ENCODE measurements around the gene HSPB9.

The HSPB9 gene

DNA sequence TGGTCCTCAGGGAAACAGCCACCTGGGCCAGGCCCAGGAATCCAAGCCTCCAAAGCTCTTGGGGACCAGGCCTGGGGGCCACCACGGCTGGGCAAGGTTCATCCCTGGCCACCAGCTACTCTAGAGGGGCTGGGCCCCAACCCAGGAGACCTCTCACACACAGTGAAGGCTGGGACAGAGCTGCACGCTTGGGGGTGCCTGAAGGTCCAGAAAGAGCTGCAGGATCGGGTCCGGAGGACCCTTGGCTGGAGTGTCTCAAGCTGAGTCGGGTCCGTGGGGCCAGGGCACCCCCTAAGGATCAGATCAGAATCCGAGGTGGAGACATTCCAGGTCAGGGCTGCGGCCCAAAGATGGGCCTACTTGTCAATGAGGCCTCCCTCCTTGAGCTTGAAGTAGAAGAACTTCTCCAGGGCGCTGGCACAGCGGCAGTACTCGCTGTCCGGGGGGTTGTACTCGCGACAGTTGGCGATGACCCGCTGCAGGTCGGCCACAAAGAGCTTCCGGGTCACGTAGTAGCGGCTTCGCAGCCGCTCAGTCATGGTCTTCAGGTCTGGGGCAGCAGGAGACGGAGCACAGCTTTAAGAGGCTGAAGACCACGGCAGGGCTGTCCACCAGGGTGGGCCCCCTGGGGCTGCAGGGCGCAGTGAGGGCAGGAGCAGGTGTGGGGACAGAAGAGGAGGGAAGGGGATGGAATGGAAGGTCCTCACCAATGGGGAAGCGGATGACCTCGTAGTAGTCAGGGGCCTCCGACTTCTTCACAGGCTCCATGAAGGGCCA, 9.1 kb upstream of the HSPB9 start:
- Histone ChIP-seq H3K36me3 (ENCODE audit: control insufficient read depth, insufficient read depth, low read length) (peaks cover 50% of the 10 kb centered on the region), H3K9me3 (ENCODE audit: control insufficient read depth, insufficient read depth, low read length) (no peaks in the 10 kb centered on the region), H3K9ac (ENCODE audit: low read depth, low read length) (no peak overlapping the region), H3K4me1 (ENCODE audit: control insufficient read depth, insufficient read depth, low read length) (peaks cover 2% of the 10 kb centered on the region; the same call in 1 of the 2 replicates), H3K27ac (ENCODE audit: low read depth, low read length) (no peak overlapping the region), H3K4me3 (ENCODE audit: low read depth, low read length) (no peak overlapping the region), H3K27me3 (ENCODE audit: control insufficient read depth, insufficient read depth, low read length) (no peaks in the 10 kb centered on the region)

DNA sequence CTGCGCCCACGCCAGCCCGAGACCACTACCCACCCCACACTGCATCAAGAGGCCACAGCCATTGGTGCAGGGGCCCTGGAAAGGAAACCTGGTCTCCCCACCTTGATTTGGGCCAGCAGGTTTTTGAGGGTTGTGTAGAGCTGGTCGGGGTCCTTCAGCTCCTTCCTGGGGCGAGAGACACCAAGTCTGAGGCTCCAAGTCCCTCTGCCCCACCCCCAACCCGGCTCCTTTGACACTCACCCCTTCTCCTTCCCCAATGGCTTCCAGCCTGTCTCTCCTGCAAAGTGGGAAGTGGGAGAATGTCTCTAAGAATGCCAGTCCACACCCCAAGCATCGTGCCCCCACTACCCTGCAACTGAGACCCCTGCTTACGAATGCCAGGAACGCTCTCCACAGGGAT, 8.5 kb upstream of the HSPB9 start:
- H3K27ac ChIP-seq (ENCODE audit: low read depth, low read length), result no peak overlapping the region
- no peaks in the 10 kb centered on the region for H3K27me3 ChIP-seq (ENCODE audit: control insufficient read depth, insufficient read depth, low read length)
- H3K36me3 ChIP-seq (ENCODE audit: control insufficient read depth, insufficient read depth, low read length), result peaks cover 51% of the 10 kb centered on the region
- H3K9me3 ChIP-seq (ENCODE audit: control insufficient read depth, insufficient read depth, low read length), result no peaks in the 10 kb centered on the region
- no peak overlapping the region for H3K9ac ChIP-seq (ENCODE audit: low read depth, low read length)
- H3K4me3 ChIP-seq (ENCODE audit: low read depth, low read length), result no peak overlapping the region
- no peaks in the 10 kb centered on the region for H3K4me1 ChIP-seq (ENCODE audit: control insufficient read depth, insufficient read depth, low read length)

DNA sequence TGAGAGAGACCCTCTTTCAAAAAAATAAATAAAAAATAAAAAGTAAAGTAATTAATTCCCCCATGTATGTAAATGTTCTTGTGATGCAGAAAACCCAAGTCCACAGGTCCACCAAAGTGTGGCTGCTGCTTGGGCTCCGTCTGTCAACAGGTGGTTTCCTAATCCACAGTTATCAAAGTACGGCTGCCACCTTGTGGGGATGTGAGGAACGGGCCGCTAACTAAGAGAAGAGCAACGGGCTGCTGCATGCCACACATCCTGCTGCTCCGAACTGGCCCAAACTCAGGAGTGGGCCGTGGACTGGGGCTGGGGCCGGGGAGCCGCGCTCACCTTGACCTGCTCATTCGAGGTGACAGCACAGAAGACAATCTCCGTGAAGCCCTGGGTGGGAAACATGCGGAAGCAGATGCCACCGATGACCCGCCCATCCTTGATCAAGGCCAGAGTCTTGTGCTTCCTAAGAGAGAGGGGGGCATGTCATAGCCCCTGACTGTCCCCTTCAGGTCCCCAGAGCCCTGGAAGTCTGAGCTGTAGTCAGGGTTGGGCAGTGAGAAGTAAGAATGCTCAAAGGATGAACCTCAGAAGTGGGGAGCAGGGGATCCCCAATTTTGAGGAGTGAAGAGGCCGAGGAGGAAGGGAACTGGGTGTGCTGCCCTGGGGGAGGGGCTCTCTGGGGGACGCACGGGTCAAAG, 5.8 kb upstream of the HSPB9 start:
- Histone ChIP-seq H3K27ac (ENCODE audit: low read depth, low read length) (no peak overlapping the region), H3K36me3 (ENCODE audit: control insufficient read depth, insufficient read depth, low read length) (peaks cover 61% of the 10 kb centered on the region), H3K4me1 (ENCODE audit: control insufficient read depth, insufficient read depth, low read length) (peaks cover 9% of the 10 kb centered on the region; the same call in 1 of the 2 replicates), H3K9me3 (ENCODE audit: control insufficient read depth, insufficient read depth, low read length) (no peaks in the 10 kb centered on the region), H3K27me3 (ENCODE audit: control insufficient read depth, insufficient read depth, low read length) (no peaks in the 10 kb centered on the region), H3K9ac (ENCODE audit: low read depth, low read length) (no peak overlapping the region), H3K4me3 (ENCODE audit: low read depth, low read length) (no peak overlapping the region)

DNA sequence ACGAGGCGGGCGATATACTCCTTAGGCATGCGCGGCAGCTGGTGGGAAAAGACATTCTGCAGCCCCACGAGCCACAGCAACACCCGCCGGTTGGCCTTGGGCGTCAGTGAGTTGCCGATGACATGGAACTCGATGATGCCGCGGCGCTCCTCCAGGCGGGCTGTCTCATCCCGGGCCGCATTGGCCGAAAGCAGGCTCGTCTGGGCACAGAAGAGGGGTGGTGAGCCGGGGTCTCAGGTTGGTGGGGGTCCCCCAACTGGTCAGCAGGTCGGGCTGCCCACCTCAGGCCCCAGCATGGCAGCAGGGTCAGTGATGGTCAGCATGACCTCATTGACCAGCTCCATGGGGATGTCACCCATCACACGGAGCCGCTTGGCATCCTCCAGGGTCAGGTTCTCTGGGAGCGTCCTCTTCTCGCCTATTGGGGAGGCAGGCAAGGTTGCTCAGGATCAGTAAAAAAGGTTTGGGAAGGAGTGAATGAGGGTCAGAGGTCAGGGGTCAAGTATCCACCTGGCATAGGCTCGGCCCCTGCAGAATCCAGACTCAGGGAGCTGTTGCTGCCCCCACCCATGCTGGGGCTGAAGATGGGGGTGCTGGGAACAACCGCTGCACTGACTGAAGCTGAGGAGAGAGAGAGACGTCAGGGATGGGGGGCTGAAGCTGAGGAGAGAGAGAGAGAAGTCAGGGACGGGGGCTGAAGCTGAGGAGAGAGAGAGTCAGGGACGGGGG, 5.0 kb upstream of the HSPB9 start:
- Histone ChIP-seq H3K9ac (ENCODE audit: low read depth, low read length) (no peak overlapping the region), H3K27ac (ENCODE audit: low read depth, low read length) (no peak overlapping the region), H3K9me3 (ENCODE audit: control insufficient read depth, insufficient read depth, low read length) (no peaks in the 10 kb centered on the region), H3K4me3 (ENCODE audit: low read depth, low read length) (no peak overlapping the region), H3K27me3 (ENCODE audit: control insufficient read depth, insufficient read depth, low read length) (no peaks in the 10 kb centered on the region), H3K36me3 (ENCODE audit: control insufficient read depth, insufficient read depth, low read length) (peaks cover 61% of the 10 kb centered on the region), H3K4me1 (ENCODE audit: control insufficient read depth, insufficient read depth, low read length) (peaks cover 14% of the 10 kb centered on the region; the same call in 1 of the 2 replicates)

DNA sequence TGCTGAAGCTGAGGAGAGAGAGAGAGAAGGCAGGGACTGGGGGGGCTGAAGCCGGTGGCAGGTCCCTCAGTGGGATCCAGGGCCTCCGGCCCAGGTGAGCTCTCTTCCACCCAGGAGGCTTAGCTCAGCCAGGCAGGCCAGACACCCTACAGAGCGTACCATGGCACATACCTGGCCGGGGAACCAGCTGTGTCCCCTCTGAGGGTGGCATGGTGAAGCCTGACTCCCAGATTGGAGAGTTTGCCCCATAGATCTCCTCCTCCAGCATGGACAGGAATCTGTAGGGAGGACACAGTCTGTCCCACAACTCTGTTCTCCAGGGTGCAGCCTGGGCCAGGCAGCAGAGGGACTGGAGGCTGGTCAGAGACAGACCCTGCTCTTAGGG, 4.5 kb upstream of the HSPB9 start:
- Histone ChIP-seq H3K9ac (ENCODE audit: low read depth, low read length) (no peak overlapping the region), H3K4me3 (ENCODE audit: low read depth, low read length) (no peak overlapping the region), H3K36me3 (ENCODE audit: control insufficient read depth, insufficient read depth, low read length) (peaks cover 59% of the 10 kb centered on the region), H3K27me3 (ENCODE audit: control insufficient read depth, insufficient read depth, low read length) (no peaks in the 10 kb centered on the region), H3K27ac (ENCODE audit: low read depth, low read length) (no peak overlapping the region), H3K4me1 (ENCODE audit: control insufficient read depth, insufficient read depth, low read length) (peaks cover 14% of the 10 kb centered on the region; the same call in 1 of the 2 replicates), H3K9me3 (ENCODE audit: control insufficient read depth, insufficient read depth, low read length) (no peaks in the 10 kb centered on the region)

DNA sequence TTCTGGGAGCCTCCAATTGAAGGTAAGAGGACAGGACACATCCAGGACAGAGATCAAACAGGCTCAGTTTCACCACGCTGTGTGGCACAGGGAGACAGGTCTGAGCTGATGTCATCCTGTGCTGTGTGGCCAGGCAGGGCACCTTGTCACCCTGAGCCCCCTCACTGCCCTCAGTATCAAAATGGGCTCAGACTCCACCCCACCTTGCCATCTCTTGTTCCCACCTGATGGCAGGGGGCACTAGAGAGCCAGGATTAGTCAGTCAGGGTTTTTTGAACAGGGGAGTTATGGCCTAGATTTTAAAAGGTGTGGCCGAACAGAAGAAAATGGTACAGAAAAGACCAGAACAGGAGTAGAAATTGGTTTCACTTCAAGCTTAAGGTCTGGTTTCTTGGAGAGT, 4.1 kb upstream of the HSPB9 start:
- Histone ChIP-seq H3K9ac (ENCODE audit: low read depth, low read length) (no peak overlapping the region), H3K36me3 (ENCODE audit: control insufficient read depth, insufficient read depth, low read length) (peaks cover 55% of the 10 kb centered on the region), H3K27me3 (ENCODE audit: control insufficient read depth, insufficient read depth, low read length) (no peaks in the 10 kb centered on the region), H3K4me1 (ENCODE audit: control insufficient read depth, insufficient read depth, low read length) (peaks cover 14% of the 10 kb centered on the region; the same call in 1 of the 2 replicates), H3K27ac (ENCODE audit: low read depth, low read length) (no peak overlapping the region), H3K4me3 (ENCODE audit: low read depth, low read length) (no peak overlapping the region), H3K9me3 (ENCODE audit: control insufficient read depth, insufficient read depth, low read length) (no peaks in the 10 kb centered on the region)

DNA sequence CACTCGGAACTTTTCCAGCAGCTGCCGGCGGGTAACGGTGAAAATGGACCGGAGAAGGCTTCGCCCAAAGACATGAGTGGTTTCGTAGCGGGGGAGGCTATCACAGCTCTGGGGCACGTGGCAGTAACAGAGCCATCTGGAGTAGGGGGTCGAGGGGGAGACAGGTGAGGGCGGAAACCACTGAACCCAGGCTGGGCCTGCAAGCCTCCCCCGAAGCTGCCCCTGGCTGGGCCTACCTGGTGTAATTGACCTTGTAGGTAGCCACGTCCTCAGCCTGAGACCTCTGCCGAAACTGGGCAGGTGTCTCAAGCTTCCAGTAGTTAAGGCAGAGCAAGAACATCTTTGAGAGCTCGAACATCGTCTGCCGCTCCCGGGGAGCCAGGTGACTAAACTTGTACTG, 3.3 kb upstream of the HSPB9 start:
- Histone ChIP-seq H3K27me3 (ENCODE audit: control insufficient read depth, insufficient read depth, low read length) (no peaks in the 10 kb centered on the region), H3K4me1 (ENCODE audit: control insufficient read depth, insufficient read depth, low read length) (peaks cover 14% of the 10 kb centered on the region; the same call in 1 of the 2 replicates), H3K9me3 (ENCODE audit: control insufficient read depth, insufficient read depth, low read length) (no peaks in the 10 kb centered on the region), H3K36me3 (ENCODE audit: control insufficient read depth, insufficient read depth, low read length) (peaks cover 49% of the 10 kb centered on the region), H3K27ac (ENCODE audit: low read depth, low read length) (no peak overlapping the region), H3K4me3 (ENCODE audit: low read depth, low read length) (no peak overlapping the region), H3K9ac (ENCODE audit: low read depth, low read length) (no peak overlapping the region)

DNA sequence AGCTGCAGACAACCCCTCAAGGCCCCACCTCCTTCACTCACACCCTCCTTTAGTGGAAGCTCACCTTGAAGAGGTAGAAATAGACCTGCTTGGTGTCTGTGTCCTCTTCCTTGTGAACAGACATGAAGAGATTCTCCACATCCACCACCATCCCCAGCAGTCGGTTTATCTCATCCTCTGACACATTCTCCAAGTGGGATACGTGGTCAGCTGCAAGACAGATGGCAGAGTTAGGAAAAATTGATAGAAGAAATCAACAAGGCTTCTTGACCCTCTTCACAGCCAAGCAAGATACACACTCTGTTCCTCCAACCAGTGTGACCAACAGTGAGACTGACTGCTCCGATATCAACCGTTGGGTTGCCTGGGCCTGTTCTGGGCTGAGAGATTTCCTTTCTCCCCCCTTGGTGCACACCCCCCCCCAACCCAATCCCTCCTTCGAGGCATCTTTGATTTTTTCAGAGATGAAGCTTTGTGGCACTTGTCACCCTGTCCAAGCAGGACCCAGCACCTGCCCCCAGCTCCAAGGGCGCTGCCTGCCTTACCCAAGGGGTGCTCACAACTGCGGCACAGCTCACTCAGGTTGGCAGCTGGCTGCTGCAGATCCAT, 2.3 kb upstream of the HSPB9 start:
- Histone ChIP-seq H3K27ac (ENCODE audit: low read depth, low read length) (no peak overlapping the region), H3K27me3 (ENCODE audit: control insufficient read depth, insufficient read depth, low read length) (no peaks in the 10 kb centered on the region), H3K4me3 (ENCODE audit: low read depth, low read length) (peak overlapping the region; percentile 47), H3K36me3 (ENCODE audit: control insufficient read depth, insufficient read depth, low read length) (peaks cover 45% of the 10 kb centered on the region), H3K4me1 (ENCODE audit: control insufficient read depth, insufficient read depth, low read length) (peaks cover 14% of the 10 kb centered on the region; the same call in 1 of the 2 replicates), H3K9ac (ENCODE audit: low read depth, low read length) (no peak overlapping the region), H3K9me3 (ENCODE audit: control insufficient read depth, insufficient read depth, low read length) (no peaks in the 10 kb centered on the region)

DNA sequence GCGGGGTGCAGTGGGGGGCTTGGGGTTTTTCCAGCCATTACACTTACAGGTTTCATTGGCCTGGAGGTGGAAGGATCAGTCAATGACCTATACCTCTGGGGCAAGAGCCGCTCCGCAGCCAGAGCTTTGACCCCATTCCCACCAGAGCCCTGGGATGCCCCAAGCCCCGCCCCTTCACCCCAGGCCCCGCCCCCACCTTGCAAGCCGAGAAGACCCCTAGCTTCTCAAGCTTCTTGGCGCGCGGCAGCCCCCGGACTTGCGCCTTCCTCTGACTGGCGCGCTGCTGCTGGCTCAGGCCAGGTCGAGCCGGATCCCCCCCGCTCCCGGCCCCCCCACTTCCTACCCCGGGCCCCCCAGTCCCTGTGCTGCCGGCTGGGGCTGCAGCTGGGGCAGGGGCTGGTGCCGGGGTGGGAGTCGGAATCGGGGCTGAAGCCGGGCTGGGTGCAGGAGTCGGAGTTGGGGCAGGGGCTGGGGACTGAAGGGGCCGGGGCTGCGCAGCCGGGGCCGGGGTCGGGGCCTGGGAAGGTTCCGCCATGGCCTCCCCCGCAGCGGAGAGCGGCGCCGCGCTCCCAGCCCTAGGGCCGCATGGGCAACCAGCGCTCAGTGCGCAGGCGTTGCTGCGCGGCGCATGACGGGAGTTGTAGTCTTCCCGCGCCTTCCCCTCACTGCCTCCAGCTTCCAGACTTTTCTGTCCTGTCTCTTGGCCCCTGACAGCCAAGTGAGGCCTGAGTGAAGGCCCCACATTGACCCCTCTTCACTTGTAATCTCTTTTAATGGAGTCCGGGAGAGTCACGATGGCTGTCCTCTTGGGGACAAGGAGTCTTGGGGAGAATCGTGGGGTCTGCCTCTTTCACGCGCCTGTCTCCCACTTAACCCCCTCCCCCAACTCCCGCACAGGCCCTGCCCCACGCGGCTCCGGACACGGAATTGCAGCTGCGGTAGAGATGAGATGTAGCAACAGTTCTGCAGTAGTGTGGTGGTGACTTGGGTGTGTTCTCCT, 1.5 kb upstream of the HSPB9 start, which contains the start of gene KAT2A:
Gene KAT2A (minus strand): TSS at position 598 of the 1,000 bp plus-strand sequence. CDS start 63 bp downstream, at position 535.
- Histone ChIP-seq H3K36me3 (ENCODE audit: control insufficient read depth, insufficient read depth, low read length) (peaks cover 44% of the 10 kb centered on the region), H3K4me1 (ENCODE audit: control insufficient read depth, insufficient read depth, low read length) (peaks cover 14% of the 10 kb centered on the region; the same call in 1 of the 2 replicates), H3K9ac (ENCODE audit: low read depth, low read length) (no peak within 1 kb of the TSS), H3K27ac (ENCODE audit: low read depth, low read length) (peak within 1 kb of the TSS; percentile 91), H3K4me3 (ENCODE audit: low read depth, low read length) (peak within 1 kb of the TSS; percentile 47), H3K9me3 (ENCODE audit: control insufficient read depth, insufficient read depth, low read length) (no peaks in the 10 kb centered on the region), H3K27me3 (ENCODE audit: control insufficient read depth, insufficient read depth, low read length) (no peaks in the 10 kb centered on the region)

DNA sequence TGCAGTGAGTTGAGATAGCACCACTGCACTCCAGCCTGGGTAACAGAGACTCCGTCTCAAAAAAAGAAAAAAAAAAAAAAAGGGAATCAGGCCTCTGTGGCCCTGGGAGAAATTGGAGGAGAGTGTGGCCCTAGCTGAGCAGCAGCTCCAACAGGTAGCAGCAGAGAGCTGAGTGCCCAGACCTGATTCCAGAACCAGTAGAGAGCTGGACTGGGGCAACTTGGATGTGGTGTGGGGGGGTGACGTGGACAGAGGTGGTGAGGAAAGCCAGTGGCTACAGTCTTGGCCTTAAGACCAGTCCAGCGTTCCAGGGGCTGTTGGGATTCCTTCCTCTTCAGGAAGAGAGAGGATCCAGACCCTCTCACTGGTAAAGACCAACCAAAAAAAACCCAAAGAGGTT, 1.7 kb downstream of the HSPB9 start:
- no peak overlapping the region for H3K9ac ChIP-seq (ENCODE audit: low read depth, low read length)
- no peaks in the 10 kb centered on the region for H3K9me3 ChIP-seq (ENCODE audit: control insufficient read depth, insufficient read depth, low read length)
- no peak overlapping the region for H3K4me3 ChIP-seq (ENCODE audit: low read depth, low read length)
- H3K36me3 ChIP-seq (ENCODE audit: control insufficient read depth, insufficient read depth, low read length), result peaks cover 50% of the 10 kb centered on the region
- H3K27me3 ChIP-seq (ENCODE audit: control insufficient read depth, insufficient read depth, low read length), result no peaks in the 10 kb centered on the region
- peaks cover 14% of the 10 kb centered on the region; the same call in 1 of the 2 replicates for H3K4me1 ChIP-seq (ENCODE audit: control insufficient read depth, insufficient read depth, low read length)
- no peak overlapping the region for H3K27ac ChIP-seq (ENCODE audit: low read depth, low read length)
